GM12865 (cell line): ENCODE measurements around the gene DPF3.
"Not testable (repeated sequence)": the region's sequence is repeated elsewhere in the genome, so short reads cannot be mapped to it uniquely, and the experiment has no call there.

Source experiments
- DNase-seq: peaks from one replicate; pipeline ENCODE4 v3.0.0; 2010; ENCODE audit warnings: low read depth
- H3K4me3 ChIP-seq: 2 replicates; pipeline ENCODE4 v1.5.1; 2011; ENCODE audit warnings: mild to moderate bottlenecking, low read depth, low read length, control low read depth
- TF ChIP-seq, protein P1 (sequence below): IDR thresholded peaks from 2 replicates; pipeline ENCODE4 v1.5.1; 2011; ENCODE audit warnings: low read length, control low read depth, low read depth, inconsistent platforms; ENCODE audit not compliant: insufficient read depth; ENCODE audit errors: missing control alignments

The DPF3 gene

DNA sequence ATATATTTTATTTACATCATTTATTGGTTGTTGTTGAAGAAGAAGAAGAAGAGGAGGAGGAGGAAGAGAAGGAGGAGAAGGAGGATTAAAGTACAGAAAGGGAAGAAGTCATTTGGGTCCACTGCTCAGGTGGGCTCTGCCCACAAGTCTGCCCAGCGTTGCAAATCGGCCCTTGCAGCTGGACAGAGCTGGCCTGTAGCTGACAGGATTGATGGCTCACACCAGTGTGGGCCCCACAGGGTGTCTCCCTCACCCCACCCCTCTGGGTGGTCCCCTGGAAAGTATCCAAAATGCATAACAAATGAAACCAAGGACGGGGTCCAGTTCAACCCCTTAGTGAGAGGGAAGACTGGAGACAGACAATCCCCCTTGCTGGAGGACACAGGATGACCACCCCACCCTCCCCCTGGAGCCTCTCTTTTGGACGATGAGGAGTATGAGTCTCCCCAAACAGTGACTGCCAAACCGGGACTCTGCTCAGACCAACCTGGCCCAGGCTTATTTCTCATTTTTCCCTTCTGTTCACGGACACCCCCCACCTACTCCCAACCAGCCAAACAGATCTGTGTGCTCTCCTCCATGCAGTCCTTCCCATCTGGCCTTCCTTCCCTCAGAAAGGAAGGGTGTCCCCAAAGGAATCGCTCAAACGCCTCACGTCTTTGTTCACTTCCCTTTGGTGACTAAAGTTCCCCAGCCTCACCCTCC is 17.7 kb downstream of the DPF3 start:
- no peak for DNase-seq
- TF ChIP-seq, protein P1, sequence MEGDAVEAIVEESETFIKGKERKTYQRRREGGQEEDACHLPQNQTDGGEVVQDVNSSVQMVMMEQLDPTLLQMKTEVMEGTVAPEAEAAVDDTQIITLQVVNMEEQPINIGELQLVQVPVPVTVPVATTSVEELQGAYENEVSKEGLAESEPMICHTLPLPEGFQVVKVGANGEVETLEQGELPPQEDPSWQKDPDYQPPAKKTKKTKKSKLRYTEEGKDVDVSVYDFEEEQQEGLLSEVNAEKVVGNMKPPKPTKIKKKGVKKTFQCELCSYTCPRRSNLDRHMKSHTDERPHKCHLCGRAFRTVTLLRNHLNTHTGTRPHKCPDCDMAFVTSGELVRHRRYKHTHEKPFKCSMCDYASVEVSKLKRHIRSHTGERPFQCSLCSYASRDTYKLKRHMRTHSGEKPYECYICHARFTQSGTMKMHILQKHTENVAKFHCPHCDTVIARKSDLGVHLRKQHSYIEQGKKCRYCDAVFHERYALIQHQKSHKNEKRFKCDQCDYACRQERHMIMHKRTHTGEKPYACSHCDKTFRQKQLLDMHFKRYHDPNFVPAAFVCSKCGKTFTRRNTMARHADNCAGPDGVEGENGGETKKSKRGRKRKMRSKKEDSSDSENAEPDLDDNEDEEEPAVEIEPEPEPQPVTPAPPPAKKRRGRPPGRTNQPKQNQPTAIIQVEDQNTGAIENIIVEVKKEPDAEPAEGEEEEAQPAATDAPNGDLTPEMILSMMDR = no peak
- no peak overlapping the region for H3K4me3 ChIP-seq

DNA sequence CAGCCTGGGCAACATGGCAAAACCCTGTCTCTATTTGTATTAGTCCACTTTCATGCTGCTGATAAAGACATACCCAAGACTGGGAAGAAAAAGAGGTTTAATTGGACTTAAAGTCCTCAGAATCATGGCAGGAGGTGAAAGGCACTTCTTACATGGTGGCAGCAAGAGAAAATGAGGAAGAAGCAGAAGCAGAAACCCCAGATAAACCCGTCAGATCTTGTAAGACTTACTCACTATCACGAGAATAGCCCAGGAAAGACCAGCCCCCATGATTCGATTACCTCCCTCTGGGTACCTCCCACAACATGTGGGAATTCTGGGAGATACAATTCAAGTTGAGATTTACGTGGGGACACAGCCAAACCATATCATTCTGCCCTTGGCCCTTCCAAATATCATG is 23.0 kb downstream of the DPF3 start:
- DNase-seq, H3K4me3 ChIP-seq: not testable (repeated sequence)

DNA sequence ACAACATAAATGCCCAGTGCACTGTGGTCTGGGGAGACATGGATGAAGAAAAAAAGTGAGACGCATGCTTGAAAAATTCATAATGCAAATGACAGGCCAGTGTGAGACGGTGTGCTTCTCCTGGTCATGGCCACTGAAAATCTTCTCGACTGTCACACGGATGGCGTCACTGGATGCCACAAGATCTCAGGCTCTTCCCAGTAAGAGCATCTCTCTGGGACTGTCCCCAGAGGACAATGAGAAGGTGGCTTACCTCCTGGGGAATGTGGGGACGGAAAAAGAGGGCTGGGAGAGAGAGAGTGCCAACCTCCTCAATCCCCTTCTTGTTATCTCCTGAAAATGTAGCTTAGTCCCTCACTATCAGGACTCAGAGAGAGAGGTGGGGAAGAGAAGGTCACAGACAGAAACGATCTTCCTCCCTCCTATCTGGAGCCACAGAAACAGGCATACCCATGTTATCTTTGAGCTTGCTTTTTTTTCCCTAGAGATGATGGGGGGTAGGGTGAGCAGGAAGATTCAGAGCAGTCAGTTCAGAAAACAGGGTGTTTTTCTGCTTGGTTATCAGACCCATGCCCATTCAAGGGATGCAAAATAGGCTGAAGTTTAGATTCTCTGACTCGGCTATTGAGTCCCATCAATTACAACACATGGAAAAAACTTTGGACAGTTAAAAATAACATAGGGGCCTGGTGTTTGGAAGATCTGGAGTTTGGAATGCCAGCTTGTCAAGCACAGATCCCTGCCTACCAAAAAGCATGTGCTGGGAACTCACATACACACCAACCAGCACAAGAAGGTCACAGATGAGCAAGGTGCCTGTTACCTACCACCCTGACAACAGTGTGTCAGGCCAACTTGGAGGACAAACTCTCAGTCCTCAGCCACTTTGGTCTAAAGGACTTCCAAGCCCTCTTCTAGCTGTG is 24.2 kb downstream of the DPF3 start:
- DNase-seq = no peak
- H3K4me3 ChIP-seq = no peak overlapping the region
- TF ChIP-seq, protein P1 = no peak

DNA sequence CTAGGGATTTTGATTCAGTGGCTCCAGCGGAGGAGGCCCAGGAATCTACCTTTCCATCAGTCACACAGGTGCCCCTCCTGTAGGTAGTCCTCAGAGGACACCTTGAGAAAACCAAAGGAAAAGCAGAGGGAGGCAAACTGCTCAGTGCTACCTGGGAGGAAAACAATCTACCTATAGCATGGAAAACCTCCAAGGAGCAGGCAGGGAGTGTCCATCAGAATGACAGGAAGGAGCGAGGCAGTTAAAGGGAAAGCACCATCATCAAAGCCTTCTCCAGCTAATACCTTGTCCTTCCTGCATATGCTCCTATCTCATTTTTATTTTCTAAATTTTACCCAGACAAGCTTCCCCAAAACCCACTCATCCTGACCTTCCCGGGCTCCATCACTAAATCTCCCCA is 25.4 kb downstream of the DPF3 start:
- no peak for DNase-seq
- TF ChIP-seq, protein P1 = no peak
- no peak overlapping the region for H3K4me3 ChIP-seq

DNA sequence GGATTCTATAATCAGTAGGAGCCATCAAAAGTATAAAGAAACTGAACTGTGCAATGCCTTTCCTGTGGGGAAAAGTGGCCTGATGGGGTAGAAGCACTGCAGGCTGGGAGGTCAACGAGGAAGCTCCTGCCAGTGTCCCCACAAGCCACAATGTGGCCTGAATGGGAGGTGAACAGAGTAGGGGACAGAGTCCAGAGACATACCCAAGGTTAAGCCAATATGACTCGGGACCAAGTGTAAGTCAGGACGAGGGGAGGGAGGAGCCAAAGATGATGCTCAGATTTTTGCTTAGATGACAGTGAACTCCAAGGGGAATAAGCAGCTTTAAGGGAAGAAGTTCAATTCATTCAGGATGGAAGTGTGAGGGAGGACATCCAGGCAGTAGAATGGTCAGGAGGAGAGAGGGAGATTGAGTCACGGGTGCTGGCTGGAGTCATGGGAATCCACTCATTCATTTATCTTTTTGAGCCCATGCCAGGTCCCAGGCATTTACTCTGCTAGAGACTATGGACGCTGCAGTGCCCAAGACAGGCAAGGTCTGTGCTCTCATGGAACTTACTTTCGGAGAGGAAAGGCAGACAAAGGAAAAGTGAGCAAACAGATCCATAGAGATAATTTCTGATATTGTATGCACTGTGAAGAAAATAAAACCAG is 29.1 kb downstream of the DPF3 start:
- H3K4me3 ChIP-seq = no peak overlapping the region
- TF ChIP-seq, protein P1 = no peak
- DNase-seq = no peak

DNA sequence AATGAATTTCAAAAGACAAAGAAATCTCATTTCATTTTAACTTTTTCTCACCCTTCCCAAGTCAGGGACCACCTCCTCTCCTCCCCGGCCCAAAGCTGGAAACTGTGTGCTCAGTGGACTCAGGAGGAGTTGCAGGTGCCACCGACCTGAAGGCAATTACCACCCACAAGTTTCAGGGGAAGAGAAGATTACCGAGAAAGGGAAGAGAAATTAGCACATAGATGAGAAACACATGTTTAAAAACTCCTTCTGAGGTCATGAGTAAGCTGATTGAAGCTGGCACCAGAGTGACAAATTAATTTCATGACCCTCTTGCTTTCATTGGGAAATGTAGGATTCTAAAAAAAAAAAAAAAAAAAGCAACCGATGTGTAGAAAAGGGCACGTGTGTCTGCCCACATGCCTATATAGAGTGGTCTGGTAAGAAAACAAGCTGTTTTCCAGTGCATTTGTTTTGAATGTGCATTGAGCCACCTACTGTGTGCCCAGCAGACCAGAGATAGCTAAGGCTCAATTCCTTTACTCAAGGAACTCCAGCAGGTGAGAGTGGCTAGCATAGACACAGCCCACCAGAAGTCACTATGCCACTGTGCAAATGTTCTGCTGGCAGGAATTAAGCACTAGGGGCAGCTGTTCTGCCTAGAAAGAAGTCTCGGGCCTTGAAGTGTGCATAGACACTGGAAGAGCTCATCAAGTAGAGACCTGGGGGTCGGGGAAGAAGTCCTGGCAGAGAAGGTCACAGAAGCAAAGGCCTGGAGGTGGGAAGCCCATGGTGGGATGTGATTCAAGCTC is 30.5 kb downstream of the DPF3 start:
- H3K4me3 ChIP-seq = no peak overlapping the region
- peak; percentile 72 for DNase-seq
- TF ChIP-seq, protein P1 = no peak
